Activated CD8-positive, alpha-beta memory T cell treated with anti-CD3 and anti-CD28 coated beads, Interleukin-2, amount 50 U/mL, for 1 hour (primary cell): ENCODE results near the gene JCAD.
A peak's percentile ranks its signal among the peaks of the same experiment; 100 is the strongest.

ENCODE experiments used
- DNase-seq: peaks from one replicate; pipeline ENCODE4 v3.0.0-alpha.2; 2020; ENCODE audit errors: extremely low read depth

Gene JCAD

GRCh38 chr10:30045961-30046360 lies 13.4 kb downstream of the JCAD start:
- DNase-seq = no peak

GRCh38 chr10:30043476-30044270 lies 15.7 kb downstream of the JCAD start:
- no peak for DNase-seq

- no peak for DNase-seq
Measured at GRCh38 chr10:30042820-30043219, 16.6 kb downstream of the JCAD start.

GRCh38 chr10:30041196-30042105 lies 17.9 kb downstream of the JCAD start:
- DNase-seq = no peak

- DNase-seq = no peak
Measured at GRCh38 chr10:30040597-30040996, 18.8 kb downstream of the JCAD start.

- no peak for DNase-seq
Measured at GRCh38 chr10:30039988-30040387, 19.4 kb downstream of the JCAD start.

GRCh38 chr10:30039567-30039966 lies 19.8 kb downstream of the JCAD start:
- DNase-seq = no peak

- no peak for DNase-seq
Measured at GRCh38 chr10:30038781-30039536, 20.4 kb downstream of the JCAD start.

GRCh38 chr10:30037620-30038336 lies 21.6 kb downstream of the JCAD start:
- no peak for DNase-seq

GRCh38 chr10:30036811-30037210 lies 22.6 kb downstream of the JCAD start:
- no peak for DNase-seq

- DNase-seq = no peak
Measured at GRCh38 chr10:30036341-30036740, 23.0 kb downstream of the JCAD start.

- no peak for DNase-seq
Measured at GRCh38 chr10:30034433-30035137, 24.8 kb downstream of the JCAD start.

GRCh38 chr10:30032125-30032524 lies 27.3 kb downstream of the JCAD start:
- DNase-seq = no peak

- no peak for DNase-seq
Measured at GRCh38 chr10:30029872-30030256, 29.5 kb downstream of the JCAD start.

- DNase-seq = no peak
Measured at GRCh38 chr10:30029164-30029871, 30.1 kb downstream of the JCAD start.

GRCh38 chr10:30028738-30029030 lies 30.7 kb downstream of the JCAD start:
- DNase-seq = no peak

- no peak for DNase-seq
Measured at GRCh38 chr10:30028006-30028737, 31.2 kb downstream of the JCAD start.

- peak; percentile 64 for DNase-seq
Measured at GRCh38 chr10:30027057-30028005, 32.1 kb downstream of the JCAD start.

- no peak for DNase-seq
Measured at GRCh38 chr10:30026578-30026977, 32.8 kb downstream of the JCAD start.
